Middle frontal gyrus (tissue), 1 donor: Measurements from ENCODE around the gene HEPACAM.

Experiments used
- DNase-seq: peaks from one replicate; pipeline ENCODE4 v3.0.0-alpha.2; 2015; ENCODE audit warnings: low spot score; ENCODE audit errors: extremely low spot score

The HEPACAM gene

DNA sequence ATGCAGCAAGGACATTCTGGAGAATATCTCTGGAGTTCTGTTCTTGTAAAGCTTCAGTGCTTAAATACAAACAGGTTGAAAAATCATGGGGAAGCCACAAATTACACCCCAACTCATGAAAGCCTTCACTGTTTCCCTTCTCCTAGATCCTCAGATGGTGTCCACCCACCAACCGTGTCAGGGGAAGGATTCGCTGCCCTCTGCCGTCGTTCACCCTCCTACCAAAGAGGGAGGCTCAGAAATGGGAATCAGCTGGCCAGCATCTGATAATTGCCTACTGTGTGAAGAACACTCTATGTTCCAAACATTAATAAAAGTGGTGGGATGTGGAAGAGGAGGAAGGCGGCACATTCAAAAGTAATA lies 7.4 kb upstream of the HEPACAM start:
- DNase-seq = peak; percentile 71

DNA sequence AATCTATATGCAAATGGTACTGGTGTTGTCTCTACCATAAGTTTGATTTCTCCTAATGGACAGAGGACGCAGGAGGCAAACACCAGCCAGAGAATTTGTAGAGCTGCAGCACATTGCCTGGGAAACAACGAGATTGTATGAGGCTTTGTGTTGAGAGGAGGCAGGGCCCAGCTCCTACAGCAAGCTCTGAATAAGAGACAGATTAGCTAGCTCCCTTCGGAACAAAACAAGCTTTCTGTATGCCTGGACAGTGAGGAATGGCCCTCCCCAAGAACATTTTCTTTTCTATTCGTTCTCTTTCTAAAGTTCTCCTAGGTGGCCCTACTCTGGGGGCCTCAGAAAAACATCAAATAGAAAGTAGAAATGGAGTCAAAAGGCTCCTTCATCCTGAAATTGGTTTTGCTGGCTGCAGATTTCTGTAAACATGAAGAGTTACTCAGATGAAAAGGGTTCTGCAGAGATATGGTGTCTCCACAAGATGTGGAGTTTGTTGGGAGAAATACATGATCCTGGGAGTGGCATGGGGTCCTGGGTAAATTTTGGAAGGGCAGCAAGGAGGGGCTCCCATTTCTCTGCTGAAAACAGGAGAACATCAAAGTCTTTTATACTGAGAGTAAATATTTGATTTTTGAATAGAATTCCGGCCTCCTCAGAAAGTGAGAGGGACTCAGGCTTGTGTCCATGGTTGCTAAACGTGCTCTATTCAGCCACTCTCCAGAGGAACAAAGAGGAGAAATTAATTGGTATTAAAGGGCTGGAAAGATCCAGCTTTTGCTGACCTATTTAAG lies 6.8 kb upstream of the HEPACAM start:
- DNase-seq = peak; percentile 37

DNA sequence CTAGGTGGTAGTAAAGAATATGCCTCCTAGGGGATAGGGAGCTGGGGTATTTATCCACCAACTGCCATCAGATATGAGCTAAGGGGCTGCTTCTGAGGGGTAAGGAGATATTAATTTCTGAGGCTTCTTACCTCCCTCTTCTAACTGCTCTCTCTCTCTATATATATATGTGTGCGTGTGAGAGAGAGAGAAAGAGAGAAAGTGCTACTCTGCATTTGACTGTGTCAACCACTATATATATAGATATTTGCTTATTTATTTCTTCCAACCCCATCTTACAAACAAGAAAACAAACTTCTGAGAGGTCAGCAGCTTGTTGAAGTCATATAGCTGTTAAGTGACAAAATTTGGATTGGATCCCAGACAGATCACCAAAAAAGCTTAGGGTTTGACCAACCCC lies 5.9 kb upstream of the HEPACAM start:
- no peak for DNase-seq

DNA sequence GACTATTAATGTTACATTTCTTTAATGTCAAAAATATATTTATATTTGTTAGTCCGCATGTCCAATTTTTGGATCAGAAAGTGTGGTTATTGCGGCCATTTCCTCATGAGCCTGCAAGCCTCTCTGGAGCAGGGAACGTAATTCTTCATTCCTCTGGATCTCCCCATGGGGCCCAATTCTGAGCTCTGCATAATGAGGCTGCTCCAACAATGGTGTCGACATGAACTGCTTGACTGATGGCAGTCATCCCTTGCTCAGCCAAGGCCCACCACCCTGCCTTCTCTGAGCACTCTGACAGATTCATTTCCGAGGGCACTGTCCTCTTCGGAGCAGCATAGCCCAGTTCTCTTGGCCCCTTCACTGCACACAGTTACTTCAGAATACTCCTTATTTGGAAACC lies 3.1 kb upstream of the HEPACAM start:
- no peak for DNase-seq

DNA sequence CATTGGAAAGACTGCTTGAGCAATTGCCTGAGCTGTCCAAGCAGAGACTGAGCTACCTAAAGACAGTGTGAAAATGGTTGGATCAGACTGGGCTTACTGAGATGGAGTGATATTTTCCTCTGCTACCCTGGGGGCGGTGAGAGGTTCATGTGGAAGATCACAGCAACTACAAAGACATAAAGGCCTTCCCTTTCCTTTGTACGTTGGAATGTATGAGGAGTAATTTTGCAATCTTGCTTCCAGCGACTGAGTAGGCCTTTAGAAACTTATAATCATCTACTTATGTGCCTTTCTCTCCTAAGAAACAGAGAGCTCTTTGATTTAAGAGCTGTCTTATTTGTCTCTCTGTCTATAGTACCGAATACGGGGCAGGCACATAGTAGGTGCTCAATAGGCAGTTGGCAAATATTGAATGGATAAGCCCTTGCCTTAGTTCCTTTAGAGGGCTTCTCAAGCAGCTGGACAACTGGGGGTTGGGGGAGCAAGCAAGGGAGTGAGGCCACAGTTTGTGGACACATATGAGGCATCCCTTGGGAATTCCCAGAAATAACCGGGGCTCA lies 2.4 kb upstream of the HEPACAM start:
- DNase-seq = no peak

DNA sequence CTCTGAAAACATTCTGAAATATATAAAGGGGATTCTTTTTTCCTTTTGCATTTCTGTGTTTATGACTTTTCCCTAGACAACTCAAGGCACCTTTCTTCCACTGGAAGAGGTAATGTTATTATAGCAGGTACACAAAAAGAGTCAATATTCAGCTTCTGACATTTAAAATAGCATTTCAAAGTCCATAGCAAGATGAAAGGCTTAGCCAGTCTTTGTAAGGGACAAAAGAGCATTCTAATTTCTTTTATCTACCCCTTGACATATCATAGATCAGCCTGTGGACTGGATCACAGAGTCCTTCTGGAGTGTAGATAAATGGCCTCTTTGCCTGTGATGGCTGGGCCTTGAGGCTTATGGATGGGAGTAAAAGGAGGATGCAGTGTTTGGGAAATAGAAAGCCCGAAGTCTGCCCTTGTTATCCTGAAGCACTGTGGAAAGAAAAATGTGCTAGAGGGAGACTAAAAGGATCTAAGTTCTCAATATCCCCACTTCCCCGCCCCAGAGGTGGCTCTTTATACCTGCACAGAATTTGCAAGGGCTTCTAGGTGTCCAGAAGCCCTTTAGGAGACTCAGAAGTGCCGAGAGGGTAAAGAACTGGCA lies 1.6 kb upstream of the HEPACAM start:
- DNase-seq = no peak

DNA sequence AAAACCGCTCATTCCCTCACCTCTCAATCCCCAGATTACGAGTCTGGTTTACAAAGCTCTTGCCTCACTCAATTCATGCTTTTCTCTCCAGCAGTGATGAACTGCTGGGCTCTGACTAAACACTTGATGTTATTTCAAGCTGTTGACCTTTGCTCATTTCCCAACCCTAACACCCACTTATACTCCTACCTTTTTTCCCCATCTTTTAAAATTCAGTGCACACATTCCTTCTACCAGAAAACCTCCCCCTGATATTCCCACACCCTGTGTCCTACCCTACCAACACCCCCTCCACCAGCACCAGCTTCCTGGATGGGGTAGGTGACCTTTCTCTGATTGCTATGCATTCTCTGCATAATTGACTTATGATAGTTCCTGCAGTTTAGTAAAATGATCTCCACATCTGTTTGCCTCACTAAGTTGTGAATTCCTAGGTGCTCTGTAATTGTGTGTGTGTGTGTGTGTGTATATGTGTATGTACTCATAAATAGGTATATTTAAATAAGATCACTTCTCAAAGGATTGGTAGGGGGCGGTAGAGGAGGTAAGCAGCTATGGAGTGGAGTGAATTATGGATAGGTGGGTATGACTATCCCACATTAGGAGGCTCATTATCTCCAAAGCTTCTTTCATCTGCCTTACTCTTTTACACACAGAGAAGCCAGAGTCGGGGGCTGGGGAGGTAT lies 842 bp downstream of the HEPACAM start:
- DNase-seq = no peak

DNA sequence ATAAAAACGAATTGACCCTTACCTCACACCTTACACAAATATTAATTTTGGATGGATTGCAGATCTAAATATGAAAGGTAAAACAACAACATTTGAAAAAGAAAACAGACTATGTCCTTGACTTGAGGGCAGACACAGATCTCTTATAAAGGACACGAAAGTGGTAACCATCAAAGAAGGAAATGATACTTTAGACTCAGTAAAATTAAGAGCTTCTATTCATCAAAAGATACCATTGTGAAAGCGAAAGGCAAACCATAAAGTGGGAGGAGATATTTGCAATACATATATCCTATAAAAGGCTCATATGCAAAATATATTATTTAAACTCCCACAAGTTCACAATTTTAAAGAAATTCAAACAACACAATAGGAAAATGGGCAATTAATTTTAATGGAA lies 5.0 kb downstream of the HEPACAM start:
- DNase-seq = no peak

DNA sequence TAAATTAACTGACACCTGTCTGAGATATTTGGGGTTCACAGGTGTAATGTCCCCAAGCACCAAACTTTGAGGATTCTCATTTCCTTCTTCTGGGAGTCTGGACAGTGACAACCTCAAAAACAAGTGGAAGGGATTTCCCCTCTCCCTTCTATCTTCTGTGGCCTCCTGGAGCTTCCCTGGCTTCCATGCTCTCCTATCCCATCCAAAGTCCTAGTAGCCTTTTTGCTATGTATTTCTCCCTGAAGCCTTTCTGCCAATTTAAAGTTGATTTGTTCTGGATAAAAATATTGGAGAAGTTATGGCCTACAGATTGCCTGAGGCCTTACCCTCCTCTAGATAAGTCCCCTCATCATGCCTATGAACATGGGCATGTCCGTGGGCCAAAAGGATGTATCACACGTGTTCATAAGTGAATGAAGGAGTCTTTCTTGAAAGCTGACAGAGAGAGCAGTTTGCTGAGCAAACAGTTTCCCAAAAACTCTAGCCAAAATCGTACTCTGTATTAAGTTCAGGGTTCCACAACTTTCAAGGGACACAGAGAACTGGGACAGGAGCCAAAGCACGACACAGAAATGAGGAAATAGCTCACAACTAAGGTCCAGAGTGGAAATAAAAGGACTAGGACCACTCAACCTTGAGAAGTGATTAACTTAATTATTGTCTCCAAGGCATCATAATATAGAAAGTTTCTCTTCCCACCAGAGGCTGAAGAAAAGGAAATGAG lies 6.7 kb downstream of the HEPACAM start:
- DNase-seq = no peak

DNA sequence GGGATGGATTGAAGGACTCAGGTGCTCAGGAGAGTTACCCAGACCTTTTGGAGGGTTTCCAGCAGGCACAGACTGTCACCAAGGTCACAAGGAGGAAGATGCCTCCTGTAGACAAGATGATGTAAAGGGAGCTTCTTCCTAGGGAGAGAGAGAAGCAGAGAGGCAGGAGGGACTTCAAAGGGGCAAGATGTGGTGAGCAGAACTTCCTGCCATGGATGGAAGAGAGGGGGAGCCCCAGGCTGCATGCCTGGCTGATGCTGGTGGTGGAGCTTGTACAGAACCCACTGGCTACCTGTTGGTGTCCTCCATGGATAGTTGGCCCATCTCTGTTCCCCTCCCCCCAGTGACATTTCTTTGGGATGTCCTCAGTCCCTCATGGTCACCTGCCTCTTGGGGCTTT lies 12.6 kb downstream of the HEPACAM start:
- DNase-seq = no peak

DNA sequence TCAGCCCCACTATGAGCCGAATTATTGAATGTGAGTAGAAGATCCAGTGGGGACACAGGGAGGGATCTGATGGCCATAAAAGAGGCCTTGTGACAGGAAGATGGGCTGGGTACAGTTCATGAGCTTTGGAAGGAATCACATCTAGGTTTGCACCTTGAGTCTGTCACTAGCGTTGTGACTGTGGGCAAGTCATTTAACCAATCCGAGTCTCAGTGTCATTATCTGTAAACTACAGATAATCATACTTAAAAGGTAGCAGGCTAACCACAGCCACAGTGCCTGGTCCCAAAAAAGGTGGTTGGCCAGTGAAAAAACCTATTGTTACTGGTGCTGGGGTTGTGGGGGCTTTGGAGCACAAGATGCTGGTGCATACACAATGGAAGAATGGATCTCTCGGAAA lies 13.0 kb downstream of the HEPACAM start:
- no peak for DNase-seq

DNA sequence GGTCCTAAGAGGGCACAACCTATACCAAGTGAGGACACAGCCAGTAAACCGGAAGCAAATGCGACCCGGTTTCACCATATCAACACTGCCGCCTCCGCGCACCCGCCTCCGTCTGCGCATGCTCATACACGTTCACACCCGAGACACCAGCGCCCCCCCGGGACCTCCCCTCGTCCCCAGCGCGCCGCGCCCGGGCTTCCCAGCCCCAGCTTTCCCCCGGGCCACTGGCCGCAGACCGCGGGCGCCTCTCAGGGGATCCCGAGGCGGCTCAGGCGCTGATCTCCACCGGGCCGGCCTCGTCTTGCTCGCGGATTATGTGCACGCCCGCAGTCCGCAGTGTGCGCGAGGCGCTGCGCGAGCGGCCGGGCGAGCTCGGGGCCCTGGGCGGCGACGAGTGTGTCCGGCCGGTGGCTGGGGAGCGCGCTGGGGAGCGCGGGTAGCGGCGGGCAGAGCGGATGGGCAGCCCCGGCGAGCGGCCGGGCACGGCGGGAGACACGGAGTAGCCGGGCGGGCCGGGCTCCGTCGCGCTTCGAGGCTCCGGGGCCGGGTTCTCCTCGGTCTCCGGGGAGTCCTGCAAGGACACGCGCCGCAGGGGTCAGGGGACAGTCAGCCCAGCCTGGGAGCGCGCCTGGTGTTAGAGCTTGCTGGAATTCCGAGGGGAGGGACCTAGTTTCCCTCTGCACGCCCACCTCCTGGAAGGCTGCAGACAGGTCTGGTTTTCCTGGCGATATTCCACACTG lies 14.8 kb downstream of the HEPACAM start:
- no peak for DNase-seq

DNA sequence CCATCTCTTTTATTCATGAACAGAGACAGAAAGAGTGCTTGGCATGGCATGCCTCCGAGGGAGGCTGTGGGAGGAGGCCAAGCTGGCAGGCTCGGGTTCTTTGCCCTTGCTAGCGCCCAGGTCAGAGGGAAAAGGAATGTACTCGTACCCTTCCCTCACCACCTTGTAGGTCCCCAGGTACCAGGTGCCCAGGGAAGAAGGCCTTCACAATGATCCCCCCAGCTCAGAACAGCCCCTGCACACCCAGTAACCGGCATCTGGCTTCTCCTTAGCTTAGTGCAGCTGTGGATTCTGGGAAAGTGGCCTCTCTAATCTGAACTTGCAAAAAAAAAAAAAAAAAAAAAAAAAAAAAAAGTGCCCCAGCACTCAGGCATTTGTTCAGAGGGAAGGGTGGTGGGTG lies 15.5 kb downstream of the HEPACAM start:
- DNase-seq = no peak

DNA sequence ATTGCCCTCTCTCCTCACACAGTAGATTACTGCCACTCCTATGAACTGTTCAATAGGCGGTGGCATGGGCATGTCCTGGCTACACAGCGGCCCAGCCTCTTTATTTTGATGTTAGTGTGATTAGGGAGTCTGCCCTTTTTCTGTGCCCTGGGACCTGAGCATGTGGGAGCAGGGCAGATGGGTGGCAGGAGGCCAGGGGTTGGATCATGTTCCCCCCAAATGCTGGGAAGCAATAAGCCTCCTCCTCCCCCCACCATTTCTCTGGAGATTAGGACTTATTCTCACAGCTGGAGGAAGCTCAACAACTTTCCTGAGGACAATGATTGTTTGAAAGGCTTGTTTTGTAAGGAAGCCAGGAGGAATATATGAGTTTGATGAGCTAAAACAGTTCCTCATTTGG lies 15.9 kb downstream of the HEPACAM start:
- no peak for DNase-seq

DNA sequence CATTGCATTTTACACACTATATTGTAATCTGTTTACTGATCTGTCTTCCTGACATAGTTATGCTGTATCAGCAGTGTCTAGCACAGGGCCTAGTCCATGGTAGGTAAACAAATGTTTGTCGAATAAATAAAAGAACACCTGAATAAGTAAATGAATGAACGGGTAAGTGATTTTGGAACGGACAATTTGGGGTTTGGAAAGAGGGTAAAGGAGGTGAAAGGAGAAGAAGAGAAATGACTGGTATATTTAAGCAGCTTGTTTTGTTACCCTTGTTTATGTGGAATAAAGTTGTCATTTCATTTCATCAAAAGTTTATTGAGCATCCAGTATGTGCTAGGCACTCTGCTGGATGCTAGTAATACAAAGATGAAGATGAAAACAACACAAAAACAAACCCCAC lies 16.9 kb downstream of the HEPACAM start, which contains the start of gene HEPN1:
TSS of gene HEPN1 (plus strand) at position 301 of the 400 bp plus-strand sequence.
- no peak for DNase-seq

DNA sequence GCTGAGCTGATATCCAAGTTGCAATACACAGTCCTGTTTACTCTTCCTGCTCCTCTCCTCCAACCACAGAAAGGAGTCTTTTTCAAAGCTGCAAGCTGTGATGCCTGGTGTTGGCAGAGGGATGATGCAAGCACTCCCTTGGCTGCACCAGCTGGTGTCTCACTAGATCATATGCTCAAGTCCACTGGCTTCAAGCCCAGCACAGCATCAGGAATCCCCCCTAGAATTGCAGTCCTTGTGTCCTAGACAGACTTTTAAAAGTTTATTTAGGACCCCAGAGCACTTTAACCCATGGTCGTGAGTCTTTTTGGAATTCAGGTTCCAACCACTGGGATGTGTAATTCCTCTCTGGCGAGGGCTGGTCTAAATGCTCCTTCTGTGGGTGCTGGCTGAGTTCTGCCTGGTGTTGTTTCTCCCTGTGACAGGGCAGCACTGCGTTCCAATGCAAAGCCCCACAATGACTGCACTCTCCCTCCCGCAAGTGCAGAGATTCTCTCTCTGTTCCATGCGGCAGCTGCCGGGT lies 18.7 kb downstream of the HEPACAM start:
- DNase-seq = peak; percentile 80

DNA sequence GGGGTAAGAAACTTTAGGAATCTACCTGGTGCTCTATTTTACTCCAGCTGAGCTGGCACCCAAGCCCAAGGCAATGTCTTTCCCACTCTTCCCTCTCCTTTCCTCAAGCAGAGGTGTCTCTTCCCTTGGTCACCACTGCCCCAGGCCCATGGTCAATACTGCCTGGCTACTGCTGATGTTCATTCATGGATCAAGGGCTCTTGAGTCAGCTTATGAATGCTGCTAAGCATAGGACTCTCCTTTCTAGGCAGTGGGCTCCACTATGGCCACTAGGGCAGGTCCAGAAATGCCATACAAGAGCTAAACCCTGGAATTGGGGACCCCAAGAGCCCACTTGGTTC lies 19.5 kb downstream of the HEPACAM start:
- no peak for DNase-seq

DNA sequence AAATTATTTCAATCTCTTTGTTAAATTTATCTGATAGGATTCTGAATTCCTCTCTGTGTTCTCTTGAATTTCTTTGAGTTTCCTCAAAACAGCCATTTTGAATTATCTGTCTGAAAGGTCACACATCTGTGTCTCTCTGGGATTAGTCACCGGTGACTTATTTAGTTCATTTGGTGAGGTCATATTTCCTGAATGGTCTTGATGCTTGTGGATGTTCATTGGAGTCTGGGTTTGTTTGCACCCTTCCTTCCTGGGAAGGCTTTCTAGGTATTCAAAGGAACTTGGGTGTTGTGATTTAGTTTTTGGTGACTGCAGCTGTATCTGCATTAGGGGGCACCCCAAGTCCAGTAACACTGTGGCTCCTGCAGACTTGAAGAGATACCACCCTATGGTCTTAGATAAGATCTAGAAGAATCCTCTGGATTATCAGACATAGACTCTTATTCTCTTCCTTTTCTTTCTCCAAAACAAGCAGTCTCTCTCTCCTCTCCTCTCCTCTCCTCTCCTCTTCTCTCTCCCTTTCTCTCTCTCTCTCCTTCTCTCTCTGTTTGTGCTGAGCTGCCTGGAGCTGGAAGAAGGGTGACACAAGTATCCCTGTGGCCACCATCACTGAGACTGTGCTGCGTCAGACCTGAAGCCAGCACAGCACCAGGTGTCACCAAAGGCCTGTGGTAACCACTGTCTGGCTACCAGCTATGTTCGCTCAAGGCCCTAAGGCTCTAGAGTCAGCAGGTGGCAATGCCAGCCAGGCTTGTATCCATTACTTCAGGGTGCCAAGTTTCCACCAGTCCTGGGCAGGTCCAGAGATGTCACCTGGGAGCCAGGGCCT lies 20.1 kb downstream of the HEPACAM start:
- DNase-seq = no peak

DNA sequence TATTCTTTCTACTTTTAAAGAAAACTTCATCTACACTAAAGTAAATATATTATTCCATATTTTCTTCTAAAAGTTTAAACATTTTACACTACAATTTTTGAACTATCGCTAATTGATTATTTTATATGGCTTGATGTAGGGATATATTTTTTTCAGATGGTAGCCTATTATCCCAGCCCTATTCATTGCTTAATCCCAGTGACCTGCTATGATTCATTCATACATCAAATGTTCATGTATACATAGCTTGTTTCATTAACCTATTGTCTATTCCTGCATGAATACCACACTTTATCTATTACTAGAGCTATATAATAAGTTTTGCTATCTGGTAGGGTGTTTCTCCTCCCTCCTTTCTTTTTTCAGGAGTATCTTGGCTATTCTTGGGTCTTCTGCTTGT lies 33.2 kb downstream of the HEPACAM start:
- no peak for DNase-seq

DNA sequence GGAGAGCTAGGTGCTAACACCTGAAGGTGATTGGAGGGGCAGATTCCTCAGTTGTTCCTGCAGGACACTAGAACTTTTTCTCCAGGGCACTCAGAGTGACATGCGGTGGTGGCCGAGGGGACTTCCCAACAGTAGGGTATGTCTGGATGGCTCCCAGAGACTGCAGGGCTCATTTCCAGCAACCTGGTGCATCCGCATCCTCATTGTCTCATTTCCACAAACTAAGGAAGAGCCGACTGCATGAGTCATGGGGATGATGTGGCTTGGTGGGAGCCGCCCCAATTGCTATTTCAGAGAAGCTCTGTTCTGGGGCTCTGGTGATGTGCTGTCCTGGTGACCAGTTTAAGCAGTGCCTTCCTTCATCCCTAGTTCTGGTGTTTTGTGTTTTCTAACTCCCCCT lies 35.4 kb downstream of the HEPACAM start:
- no peak for DNase-seq
